Cardiac muscle cell (in vitro differentiated cells and primary cell): ENCODE results near the gene FCHO1. TPM values are rescaled to one million over a fixed set of nuclear protein-coding genes. Genes with fewer than 3 reads are reported as not detected.
"Not testable (repeated sequence)": the region's sequence is repeated elsewhere in the genome, so short reads cannot be mapped to it uniquely, and the experiment has no call there.

Source experiments
- DNase-seq, 2 donors: peaks; one replicate each; pipeline versions ENCODE4 v3.0.0 to v3.0.0-alpha.2; 2010 to 2017; ENCODE audit warnings: low read depth in 1 of 2, low spot score in 1 of 2
- H3K27ac ChIP-seq: fragments of 200-600 bp; sonication (generic); 2 replicates; pipeline ENCODE4 v1.5.1; 2016
- H3K27me3 ChIP-seq: fragments of 200-600 bp; sonication (generic); 2 replicates; pipeline ENCODE4 v1.6.0; 2016; ENCODE audit warnings: control low read depth
- H3K36me3 ChIP-seq: fragments of 200-600 bp; sonication (generic); 2 replicates; pipeline ENCODE4 v1.5.1; 2016; ENCODE audit warnings: control low read depth
- H3K4me1 ChIP-seq: fragments of 200-600 bp; sonication (generic); 2 replicates; pipeline ENCODE4 v1.8.1; 2017; ENCODE audit warnings: low read depth, mild to moderate bottlenecking, mixed run types
- H3K4me3 ChIP-seq: fragments of 200-600 bp; sonication (generic); 2 replicates; pipeline ENCODE4 v1.5.1; 2016; ENCODE audit warnings: mild to moderate bottlenecking
- H3K9me3 ChIP-seq: fragments of 200-600 bp; sonication (generic); 2 replicates; pipeline ENCODE4 v1.5.1; 2017; ENCODE audit warnings: low read depth, mild to moderate bottlenecking, control low read depth
- polyA plus RNA-seq: library from polyadenylated mRNA; unstranded; fragments of >200 nt; fragmentation: Nextera tagmentation; extraction: Ambion mirVana; gene quantifications from 2 replicates; pipeline ENCODE4 v1.2.1, GENCODE V29; 2016
- total RNA-seq: library from RNA; depleted of rRNA; stranded (reverse); fragments of >200 nt; gene quantifications from 2 replicates; pipeline ENCODE4 v1.2.3, GENCODE V29; 2016
- TF ChIP-seq, protein P1 (sequence below): IDR thresholded peaks from 2 replicates; pipeline ENCODE4 v1.5.1; 2012; ENCODE audit warnings: low read depth, mild to moderate bottlenecking, low read length

FCHO1 gene
- total and polyA plus RNA-seq, 2 experiments from 2014 or later, result 2.5 to 3.1 TPM

DNA sequence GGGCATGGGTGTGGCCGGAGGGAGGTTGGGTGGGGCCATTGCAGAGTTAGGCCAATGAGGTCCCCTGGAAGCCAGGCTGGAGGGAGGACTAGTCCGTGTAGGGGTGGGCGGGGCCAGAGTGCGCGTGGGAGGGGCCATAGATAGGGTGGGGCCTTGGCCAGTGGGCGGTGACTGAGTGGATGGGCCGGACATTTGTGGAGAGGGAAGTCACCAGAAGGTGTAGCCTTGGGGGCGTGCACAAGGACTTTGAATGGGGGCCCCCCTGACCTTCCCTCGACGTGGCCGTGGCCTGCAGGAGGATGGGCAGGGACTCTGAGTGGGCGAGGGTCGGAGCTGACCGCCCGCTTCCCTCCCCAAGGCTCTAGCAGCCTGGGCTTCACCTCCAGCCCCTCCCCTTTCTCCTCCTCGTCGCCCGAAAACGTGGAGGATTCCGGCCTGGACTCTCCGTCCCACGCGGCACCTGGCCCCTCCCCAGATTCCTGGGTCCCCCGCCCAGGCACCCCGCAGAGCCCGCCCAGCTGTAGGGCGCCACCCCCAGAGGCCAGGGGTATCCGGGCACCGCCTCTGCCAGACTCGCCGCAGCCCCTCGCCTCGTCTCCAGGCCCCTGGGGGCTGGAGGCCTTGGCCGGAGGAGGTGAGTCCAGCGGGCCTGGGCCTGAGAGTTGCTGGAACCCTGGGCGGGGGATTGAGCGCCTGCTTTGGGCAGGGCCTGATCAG, 27.1 kb downstream of the FCHO1 start:
- Histone ChIP-seq H3K36me3 (no peaks in the 10 kb centered on the region), H3K27me3 (no peaks in the 10 kb centered on the region), H3K9me3 (no peaks in the 10 kb centered on the region), H3K4me1 (no peaks in the 10 kb centered on the region), H3K4me3 (peak overlapping the region; percentile 10), H3K27ac (no peak overlapping the region)
- peak; percentile 42 to 64 for DNase-seq
- TF ChIP-seq, protein P1, sequence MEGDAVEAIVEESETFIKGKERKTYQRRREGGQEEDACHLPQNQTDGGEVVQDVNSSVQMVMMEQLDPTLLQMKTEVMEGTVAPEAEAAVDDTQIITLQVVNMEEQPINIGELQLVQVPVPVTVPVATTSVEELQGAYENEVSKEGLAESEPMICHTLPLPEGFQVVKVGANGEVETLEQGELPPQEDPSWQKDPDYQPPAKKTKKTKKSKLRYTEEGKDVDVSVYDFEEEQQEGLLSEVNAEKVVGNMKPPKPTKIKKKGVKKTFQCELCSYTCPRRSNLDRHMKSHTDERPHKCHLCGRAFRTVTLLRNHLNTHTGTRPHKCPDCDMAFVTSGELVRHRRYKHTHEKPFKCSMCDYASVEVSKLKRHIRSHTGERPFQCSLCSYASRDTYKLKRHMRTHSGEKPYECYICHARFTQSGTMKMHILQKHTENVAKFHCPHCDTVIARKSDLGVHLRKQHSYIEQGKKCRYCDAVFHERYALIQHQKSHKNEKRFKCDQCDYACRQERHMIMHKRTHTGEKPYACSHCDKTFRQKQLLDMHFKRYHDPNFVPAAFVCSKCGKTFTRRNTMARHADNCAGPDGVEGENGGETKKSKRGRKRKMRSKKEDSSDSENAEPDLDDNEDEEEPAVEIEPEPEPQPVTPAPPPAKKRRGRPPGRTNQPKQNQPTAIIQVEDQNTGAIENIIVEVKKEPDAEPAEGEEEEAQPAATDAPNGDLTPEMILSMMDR, result no peak

DNA sequence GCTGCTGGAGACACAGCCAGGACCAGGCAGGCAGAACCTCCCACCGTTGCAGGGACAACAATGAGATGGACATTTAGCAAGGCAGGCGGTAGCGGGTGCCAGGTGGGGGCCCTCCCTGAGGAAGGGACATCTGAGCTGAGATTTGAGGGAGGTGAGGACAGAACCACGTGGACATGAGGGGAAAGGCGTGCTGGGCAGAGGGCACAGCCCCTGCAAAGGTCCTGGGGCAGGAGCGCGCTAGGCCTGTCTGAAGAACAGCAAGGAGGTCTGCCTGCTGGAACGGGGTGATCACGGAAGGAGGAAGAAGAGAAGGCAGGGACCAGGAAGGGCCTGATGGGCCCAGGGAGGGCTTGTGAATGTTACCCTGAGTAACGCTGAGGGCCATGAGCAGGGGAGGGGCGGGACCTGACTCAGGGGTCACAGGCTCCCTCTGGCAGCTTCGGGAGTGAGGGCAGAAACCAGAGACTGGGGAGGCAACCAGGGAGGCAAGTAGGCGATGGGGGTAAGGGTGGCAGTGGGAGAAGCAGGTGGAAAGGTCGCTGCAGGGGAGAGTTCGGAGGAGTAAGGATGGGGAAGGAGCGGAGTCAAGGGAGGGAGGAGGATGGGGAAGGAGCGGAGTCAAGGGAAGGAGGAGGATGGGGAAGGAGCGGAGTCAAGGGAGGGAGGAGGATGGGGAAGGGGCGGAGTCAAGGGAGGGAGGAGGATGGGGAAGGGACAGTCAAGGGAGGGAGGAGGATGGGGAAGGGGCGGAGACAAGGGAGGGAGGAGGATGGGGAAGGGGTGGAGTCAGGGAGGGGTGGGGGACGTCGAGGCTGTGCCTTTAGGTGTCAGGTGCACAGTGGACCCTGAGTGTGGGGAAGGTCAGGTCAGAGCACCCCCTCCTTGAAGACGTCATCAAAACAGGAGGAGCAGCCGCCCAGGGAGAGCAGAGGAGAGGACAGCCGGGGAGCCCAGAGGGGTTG, 28.0 kb downstream of the FCHO1 start:
- no peaks in the 10 kb centered on the region for H3K36me3 ChIP-seq
- peak overlapping the region; percentile 10 for H3K4me3 ChIP-seq
- H3K4me1 ChIP-seq, result no peaks in the 10 kb centered on the region
- DNase-seq, result peak in 1 of 2 donors; percentile 74
- no peak overlapping the region for H3K27ac ChIP-seq
- H3K9me3 ChIP-seq, result no peaks in the 10 kb centered on the region
- no peaks in the 10 kb centered on the region for H3K27me3 ChIP-seq
- TF ChIP-seq, protein P1, result no peak

DNA sequence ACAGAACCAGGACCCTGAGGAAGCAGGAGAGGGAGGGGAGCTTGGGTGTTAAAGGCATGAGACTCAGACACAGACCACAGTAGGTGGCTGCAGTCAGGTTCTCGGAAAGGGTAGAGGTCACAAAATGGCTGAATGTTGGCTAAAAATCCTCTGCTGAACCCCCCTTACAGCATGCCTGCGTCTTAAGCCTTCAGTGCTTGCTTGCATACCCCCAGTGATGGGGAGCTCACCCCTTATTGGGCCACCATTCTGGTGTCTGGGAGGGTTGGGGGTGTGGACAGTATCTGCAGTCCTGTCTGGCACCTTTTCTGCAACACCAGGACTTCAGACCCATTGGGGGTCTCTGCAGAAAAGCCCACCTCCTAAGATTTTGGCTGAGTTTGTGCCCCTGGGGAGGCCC, 29.5 kb downstream of the FCHO1 start:
- H3K4me3 ChIP-seq, result no peak overlapping the region
- no peaks in the 10 kb centered on the region for H3K4me1 ChIP-seq
- H3K27ac ChIP-seq, result no peak overlapping the region
- TF ChIP-seq, protein P1, result no peak
- no peak for DNase-seq
- no peaks in the 10 kb centered on the region for H3K9me3 ChIP-seq
- no peaks in the 10 kb centered on the region for H3K36me3 ChIP-seq
- H3K27me3 ChIP-seq, result no peaks in the 10 kb centered on the region

DNA sequence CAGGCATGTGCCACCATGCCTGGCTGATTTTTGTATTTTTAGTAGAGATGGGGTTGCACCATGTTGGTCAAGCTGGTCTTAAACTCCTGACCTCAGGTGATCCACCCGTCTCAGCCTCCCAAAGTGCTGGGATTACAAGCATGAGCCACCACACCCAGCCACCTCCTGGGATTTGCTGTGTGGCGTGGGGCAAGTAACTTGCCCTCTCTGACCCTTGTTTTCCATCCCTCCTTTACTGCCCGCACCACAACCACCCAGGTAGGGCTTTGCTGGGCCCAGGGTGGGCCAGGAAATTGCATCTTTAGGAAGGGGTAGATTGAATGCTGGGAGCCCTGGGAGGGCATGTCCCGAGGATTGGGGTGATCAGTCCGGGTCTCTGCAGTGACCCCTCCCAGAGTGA, 32.4 kb downstream of the FCHO1 start:
- not testable (repeated sequence) for H3K36me3 ChIP-seq, H3K27me3 ChIP-seq, H3K4me1 ChIP-seq, H3K4me3 ChIP-seq, H3K9me3 ChIP-seq, H3K27ac ChIP-seq, DNase-seq

DNA sequence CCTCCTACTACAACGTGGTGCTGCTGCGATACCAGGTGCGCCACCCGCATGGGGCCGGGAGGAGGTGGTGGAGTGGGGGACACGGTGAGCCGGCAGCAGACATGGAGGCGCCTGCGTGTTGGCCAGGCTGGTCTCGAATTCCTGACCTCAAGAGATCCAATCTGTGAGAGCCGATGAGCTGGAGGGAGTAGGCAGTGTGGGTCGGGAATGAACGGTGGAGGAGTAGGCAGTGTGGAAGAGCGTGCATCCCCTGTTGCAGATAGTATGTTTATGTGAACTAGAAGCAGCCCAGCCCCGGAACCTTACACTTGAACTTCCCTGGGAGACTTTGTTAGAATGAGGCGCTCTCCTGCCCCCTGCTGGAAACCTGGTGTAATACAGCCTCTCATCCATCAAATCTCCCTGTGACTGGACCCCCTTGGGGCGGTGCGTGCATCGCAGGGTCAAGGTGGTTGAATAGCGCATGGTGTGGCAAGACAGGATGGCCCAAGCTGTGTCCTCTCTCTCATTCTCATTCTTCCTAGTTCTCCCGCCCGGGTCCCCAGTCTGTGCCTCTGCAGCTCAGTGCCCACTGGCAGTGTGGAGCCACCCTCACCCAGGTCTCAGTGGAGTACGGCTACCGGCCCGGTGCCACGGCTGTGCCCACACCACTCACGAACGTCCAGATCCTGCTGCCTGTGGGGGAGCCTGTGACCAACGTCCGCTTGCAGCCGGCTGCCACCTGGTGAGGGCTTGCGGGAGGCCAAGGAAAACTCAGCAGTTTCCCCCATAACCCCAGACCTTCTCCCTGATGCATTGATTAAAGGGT, 33.1 kb downstream of the FCHO1 start:
- H3K9me3 ChIP-seq, result no peaks in the 10 kb centered on the region
- TF ChIP-seq, protein P1, result peak; percentile 84
- peak; percentile 79 to 83 for DNase-seq
- H3K4me3 ChIP-seq, result no peak overlapping the region
- no peaks in the 10 kb centered on the region for H3K27me3 ChIP-seq
- H3K36me3 ChIP-seq, result no peaks in the 10 kb centered on the region
- H3K27ac ChIP-seq, result no peak overlapping the region
- no peaks in the 10 kb centered on the region for H3K4me1 ChIP-seq
